ENCODE data around the gene SGCA. TPM values are rescaled to one million over a fixed set of nuclear protein-coding genes. Genes with fewer than 3 reads are reported as not detected.

Gene SGCA
- total and polyA plus RNA-seq, 10 of the 15 experiments (the other 5 are each of a cell fraction or from before 2014, with no cell fraction given) = 0.13 to 2.2 (median 0.50) TPM; not detected in 2

DNA sequence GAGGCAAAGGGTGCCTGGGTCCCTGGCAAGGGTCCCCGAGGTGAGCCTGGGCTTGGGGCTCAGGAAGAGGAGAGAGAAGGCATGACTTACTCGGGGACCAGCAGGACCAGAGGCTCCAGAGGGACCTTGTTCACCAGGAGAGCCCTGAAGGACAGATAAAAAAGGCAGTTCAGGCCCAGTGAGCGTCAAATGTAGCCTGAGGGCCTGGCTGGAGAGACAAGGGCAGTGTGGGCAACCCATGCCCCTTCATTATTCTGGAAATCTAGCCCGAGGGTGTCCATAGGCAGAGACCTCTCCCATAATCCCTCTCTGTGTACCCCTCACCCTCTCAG lies 21.6 kb downstream of the SGCA start:
- H3K4me3 ChIP-seq = no peak overlapping the region
- ChIA-PET POLR2A (interaction anchor here (0.6 to 1.2 kb wide), 2 partner anchors 39 to 46 kb away, joined by 3 read pairs; no protein-coding TSS in a partner anchor), CTCF (interaction anchor here (1.3 to 3.5 kb wide), 3 partner anchors 9 to 17 kb away, joined by 4 to 26 read pairs (median 11); no protein-coding TSS in a partner anchor), SMC1A (ENCODE audit: uncharacterized antibody, unreplicated experiment) (interaction anchor here (1.5 to 1.9 kb wide), 2 partner anchors 10 to 18 kb away, joined by 7 read pairs; no protein-coding TSS in a partner anchor), RAD21 (ENCODE audit: unreplicated experiment) (interaction anchor here (0.9 to 1.9 kb wide), 2 partner anchors 18 to 24 kb away, joined by 5 to 9 read pairs; no protein-coding TSS in a partner anchor)
- FAIRE-seq = no peak
- 4% methylated on average over 4 of the region's 4 CpGs for WGBS (ENCODE audit: insufficient coverage, insufficient replicate concordance, low lambda C conversion rate, missing lambda C conversion rate)
- no peak for ATAC-seq
- H3K79me2 ChIP-seq (ENCODE audit: control insufficient read depth, insufficient read depth, low read length) = no peaks in the 10 kb centered on the region
- DNase-seq (ENCODE audit: low read depth, low spot score) = no peak
- no peak overlapping the region for H3K9ac ChIP-seq (ENCODE audit: control insufficient read depth, insufficient read depth, low read length)
- H3K27ac ChIP-seq (ENCODE audit: control insufficient read depth, insufficient read depth) = no peak overlapping the region
- no peaks in the 10 kb centered on the region for H4K20me1 ChIP-seq (ENCODE audit: control insufficient read depth, insufficient read depth)
- H3K9me3 ChIP-seq (replicated peaks; ENCODE audit: control insufficient read depth, insufficient read depth, low read length) = no peaks in the 10 kb centered on the region
- H3K4me2 ChIP-seq (ENCODE audit: control insufficient read depth, insufficient read depth) = no peak overlapping the region
- peaks cover 28% of the 10 kb centered on the region for H3K4me1 ChIP-seq (ENCODE audit: control insufficient read depth, insufficient read depth, low read length)
- intact Hi-C loops (cut with micrococcal nuclease; ENCODE audit: unreplicated experiment) = no loop called here
- no TSS peak for BruUV-seq (replicated peaks)
- in situ Hi-C loops (cut with MboI) = no loop called here
- H3K27me3 ChIP-seq (replicated peaks in 1 of 2; ENCODE audit: control insufficient read depth in 2 of 2, insufficient read depth in 2 of 2, low read length in 1 of 2) = no peaks in the 10 kb centered on the region
- H2AFZ ChIP-seq (ENCODE audit: control insufficient read depth, low read depth, low read length) = no peak overlapping the region
- peaks cover 0 to 6% of the 10 kb centered on the region in 2 experiments; a peak in 2 of 4 replicates for H3K36me3 ChIP-seq (ENCODE audit: control insufficient read depth in 2 of 2, insufficient read depth in 2 of 2, low read length in 1 of 2)
- no peak for TF ChIP-seq TCF7 (IDR thresholded peaks at IDR 0.05; ENCODE audit: borderline replicate concordance)
- TF ChIP-seq MEF2A (IDR thresholded peaks at IDR 0.05; ENCODE audit: insufficient read depth, low read depth, low read length) = no peak
- no peak for TF ChIP-seq SIX5 (IDR thresholded peaks at IDR 0.05; ENCODE audit: low read depth, low read length, severe bottlenecking)
- TF ChIP-seq, protein P1, sequence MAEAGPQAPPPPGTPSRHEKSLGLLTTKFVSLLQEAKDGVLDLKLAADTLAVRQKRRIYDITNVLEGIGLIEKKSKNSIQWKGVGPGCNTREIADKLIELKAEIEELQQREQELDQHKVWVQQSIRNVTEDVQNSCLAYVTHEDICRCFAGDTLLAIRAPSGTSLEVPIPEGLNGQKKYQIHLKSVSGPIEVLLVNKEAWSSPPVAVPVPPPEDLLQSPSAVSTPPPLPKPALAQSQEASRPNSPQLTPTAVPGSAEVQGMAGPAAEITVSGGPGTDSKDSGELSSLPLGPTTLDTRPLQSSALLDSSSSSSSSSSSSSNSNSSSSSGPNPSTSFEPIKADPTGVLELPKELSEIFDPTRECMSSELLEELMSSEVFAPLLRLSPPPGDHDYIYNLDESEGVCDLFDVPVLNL (IDR thresholded peaks at IDR 0.05; ENCODE audit: low read depth, low read length) = no peak
- no peak for TF ChIP-seq CHD1 (IDR thresholded peaks at IDR 0.05; ENCODE audit: low read depth, low read length)
- TF ChIP-seq, protein P2, sequence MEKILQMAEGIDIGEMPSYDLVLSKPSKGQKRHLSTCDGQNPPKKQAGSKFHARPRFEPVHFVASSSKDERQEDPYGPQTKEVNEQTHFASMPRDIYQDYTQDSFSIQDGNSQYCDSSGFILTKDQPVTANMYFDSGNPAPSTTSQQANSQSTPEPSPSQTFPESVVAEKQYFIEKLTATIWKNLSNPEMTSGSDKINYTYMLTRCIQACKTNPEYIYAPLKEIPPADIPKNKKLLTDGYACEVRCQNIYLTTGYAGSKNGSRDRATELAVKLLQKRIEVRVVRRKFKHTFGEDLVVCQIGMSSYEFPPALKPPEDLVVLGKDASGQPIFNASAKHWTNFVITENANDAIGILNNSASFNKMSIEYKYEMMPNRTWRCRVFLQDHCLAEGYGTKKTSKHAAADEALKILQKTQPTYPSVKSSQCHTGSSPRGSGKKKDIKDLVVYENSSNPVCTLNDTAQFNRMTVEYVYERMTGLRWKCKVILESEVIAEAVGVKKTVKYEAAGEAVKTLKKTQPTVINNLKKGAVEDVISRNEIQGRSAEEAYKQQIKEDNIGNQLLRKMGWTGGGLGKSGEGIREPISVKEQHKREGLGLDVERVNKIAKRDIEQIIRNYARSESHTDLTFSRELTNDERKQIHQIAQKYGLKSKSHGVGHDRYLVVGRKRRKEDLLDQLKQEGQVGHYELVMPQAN (conservative IDR thresholded peaks at IDR 0.05) = no peak
- TF ChIP-seq, protein P3, sequence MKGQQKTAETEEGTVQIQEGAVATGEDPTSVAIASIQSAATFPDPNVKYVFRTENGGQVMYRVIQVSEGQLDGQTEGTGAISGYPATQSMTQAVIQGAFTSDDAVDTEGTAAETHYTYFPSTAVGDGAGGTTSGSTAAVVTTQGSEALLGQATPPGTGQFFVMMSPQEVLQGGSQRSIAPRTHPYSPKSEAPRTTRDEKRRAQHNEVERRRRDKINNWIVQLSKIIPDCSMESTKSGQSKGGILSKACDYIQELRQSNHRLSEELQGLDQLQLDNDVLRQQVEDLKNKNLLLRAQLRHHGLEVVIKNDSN (IDR thresholded peaks at IDR 0.05; ENCODE audit: borderline replicate concordance, extremely low read length, insufficient read depth, low read depth, low read length) = no peak
- TF ChIP-seq MTA2 (IDR thresholded peaks at IDR 0.05; ENCODE audit: low read depth) = no peak
- no peak for TF ChIP-seq BHLHE40 (IDR thresholded peaks at IDR 0.05; ENCODE audit: borderline replicate concordance in 1 of 2, low read depth in 2 of 2, low read length in 1 of 2)
- TF ChIP-seq YY1 (IDR thresholded peaks at IDR 0.05; ENCODE audit: low read depth, low read length) = no peak
- no peak for TF ChIP-seq RAD21 (IDR thresholded peaks at IDR 0.05; ENCODE audit: insufficient read depth, low read depth, low read length)
- TF ChIP-seq NFYA (IDR thresholded peaks at IDR 0.05; ENCODE audit: borderline replicate concordance, low read depth, low read length) = no peak
- no peak for TF ChIP-seq NRF1 (conservative IDR thresholded peaks at IDR 0.05; ENCODE audit: low read depth, low read length)
- TF ChIP-seq NFXL1 (IDR thresholded peaks at IDR 0.05; ENCODE audit: borderline replicate concordance) = no peak
- TF ChIP-seq, protein P4, sequence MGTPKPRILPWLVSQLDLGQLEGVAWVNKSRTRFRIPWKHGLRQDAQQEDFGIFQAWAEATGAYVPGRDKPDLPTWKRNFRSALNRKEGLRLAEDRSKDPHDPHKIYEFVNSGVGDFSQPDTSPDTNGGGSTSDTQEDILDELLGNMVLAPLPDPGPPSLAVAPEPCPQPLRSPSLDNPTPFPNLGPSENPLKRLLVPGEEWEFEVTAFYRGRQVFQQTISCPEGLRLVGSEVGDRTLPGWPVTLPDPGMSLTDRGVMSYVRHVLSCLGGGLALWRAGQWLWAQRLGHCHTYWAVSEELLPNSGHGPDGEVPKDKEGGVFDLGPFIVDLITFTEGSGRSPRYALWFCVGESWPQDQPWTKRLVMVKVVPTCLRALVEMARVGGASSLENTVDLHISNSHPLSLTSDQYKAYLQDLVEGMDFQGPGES (IDR thresholded peaks at IDR 0.05) = no peak
- TF ChIP-seq, protein P5, sequence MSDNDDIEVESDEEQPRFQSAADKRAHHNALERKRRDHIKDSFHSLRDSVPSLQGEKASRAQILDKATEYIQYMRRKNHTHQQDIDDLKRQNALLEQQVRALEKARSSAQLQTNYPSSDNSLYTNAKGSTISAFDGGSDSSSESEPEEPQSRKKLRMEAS (IDR thresholded peaks at IDR 0.05; ENCODE audit: low read depth, low read length) = no peak
- TF ChIP-seq SRF (IDR thresholded peaks at IDR 0.05; ENCODE audit: low read depth in 2 of 2, low read length in 2 of 2) = no peak

All from GM12878 (cell line).